Measurements from ENCODE around the gene KRT73.

Gene KRT73

DNA sequence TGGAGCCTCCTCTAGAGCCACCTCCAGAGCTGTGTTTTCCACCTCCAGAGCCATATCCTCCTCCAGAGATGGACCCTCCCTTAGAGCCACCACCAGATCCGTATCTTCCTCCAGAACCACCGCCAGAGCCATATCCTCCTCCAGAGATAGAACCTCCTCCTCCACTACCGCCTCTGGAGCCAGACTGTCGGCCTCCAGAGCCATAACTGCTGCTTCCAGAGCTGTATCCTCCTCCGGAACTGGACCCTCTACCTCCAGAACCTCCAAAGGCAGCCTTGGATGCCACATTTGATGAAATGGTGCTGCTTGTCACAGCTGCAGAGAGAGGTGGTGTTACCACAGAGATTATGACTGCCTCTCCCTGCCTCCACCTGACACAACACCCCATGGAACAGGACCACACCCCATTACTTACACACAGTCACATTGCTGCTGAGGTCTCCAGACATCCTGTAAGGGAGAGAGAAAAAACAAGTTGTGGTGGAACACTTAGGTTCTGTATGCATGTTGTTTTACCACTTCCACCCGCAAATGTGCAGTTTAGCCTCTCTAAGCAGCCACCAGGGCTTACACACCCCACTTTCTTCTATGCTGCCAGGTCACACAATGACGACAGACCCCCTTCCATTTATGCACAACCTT, 26.9 kb upstream of the KRT73 start:
- no peak for DNase-seq
- ATAC-seq = peak; percentile 71

DNA sequence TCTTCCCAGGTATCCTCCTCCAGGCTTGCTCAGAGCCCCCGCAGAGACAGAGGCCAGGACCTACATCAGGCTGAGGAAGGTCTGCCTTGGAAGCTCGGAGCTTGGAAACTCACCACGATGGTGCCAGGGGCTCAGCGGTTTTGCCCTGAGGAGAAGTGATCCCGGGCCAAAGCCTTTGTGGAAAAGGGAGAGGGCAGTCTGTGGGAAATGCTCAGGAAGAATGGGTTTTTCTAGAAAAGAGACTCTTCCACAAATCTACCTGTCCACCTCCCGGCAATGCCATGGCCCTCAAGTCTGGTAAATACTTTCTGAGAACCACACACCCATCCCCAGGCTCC, 25.7 kb upstream of the KRT73 start:
- ATAC-seq = no peak
- DNase-seq = no peak

DNA sequence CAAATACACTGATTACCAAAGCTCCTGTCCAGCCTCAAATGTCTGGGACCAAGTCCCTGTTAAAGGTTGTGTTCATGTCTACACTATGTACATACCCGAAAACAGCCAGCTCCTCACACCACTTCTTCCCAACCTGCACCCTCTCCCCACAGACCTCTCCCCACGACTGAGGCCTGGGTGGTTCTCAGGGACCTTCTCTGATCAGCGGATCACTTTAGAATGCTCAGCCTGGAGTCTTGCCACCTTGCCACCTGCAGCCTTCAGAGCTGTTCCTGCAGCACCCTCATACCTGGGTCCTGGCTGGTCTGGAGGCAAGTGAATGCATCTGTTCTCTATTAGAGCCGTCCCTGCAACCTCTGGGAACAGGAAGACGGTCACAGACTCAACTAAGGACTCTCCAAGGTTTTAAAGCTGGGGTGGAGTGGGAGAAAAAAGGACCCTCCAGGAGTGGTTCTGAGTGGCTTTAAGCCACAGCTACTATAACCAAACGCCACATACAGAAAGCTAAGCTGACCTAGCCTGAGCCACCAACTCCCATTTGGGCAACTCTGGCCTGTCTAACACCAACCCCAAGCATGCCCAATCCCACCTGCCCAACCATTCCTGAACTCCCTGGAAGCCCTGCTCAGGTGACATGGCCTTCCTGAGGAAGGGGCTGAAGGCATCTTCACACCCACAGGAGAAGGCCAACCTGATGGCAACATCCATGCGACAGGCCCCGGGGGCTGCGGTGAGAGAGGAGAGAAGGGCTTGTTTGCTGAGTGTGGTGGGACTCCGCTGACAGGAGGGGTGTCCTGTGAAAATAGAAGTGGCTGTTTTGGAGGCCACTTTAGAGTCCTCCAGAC, 25.1 kb upstream of the KRT73 start:
- DNase-seq = no peak
- ATAC-seq = no peak

DNA sequence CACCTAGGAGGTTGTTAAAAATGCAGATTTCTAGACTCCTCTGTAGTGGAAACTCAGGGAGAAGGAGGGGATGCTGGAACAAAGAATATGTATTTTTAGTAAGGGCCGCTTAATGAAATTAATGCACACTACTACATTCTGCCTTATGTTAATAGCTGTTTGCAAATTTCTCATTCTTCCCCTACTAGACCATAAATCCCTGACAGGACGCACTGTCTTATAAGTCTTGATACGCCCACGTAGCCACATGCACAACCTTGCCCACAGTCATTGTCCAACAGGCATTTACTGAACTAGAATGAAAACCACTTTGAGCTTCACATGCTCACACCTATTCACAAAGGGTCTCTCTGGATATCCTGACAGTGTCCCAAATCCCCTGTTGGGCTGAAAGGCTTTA, 23.1 kb upstream of the KRT73 start:
- ATAC-seq = no peak
- no peak for DNase-seq

DNA sequence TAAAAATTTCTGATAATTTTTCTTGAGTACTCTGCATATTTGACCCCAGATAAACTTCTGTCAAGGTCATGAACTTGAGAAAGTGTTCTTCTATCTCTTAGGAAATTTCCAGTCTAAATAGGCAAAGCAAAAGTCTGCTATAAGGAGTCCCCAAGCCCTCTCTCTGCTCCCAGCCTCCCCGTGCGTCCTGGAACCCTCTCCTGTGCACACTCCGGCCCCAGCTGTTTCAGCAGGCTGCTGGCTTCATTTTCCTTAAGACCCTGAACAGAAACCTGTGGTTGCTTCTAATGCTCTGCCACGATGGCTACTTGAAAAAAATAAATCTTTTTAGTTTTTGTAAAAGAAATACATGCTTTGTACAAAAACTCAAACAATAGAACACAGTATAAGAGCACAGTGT, 18.9 kb upstream of the KRT73 start:
- DNase-seq (no peak), ATAC-seq (no peak)

DNA sequence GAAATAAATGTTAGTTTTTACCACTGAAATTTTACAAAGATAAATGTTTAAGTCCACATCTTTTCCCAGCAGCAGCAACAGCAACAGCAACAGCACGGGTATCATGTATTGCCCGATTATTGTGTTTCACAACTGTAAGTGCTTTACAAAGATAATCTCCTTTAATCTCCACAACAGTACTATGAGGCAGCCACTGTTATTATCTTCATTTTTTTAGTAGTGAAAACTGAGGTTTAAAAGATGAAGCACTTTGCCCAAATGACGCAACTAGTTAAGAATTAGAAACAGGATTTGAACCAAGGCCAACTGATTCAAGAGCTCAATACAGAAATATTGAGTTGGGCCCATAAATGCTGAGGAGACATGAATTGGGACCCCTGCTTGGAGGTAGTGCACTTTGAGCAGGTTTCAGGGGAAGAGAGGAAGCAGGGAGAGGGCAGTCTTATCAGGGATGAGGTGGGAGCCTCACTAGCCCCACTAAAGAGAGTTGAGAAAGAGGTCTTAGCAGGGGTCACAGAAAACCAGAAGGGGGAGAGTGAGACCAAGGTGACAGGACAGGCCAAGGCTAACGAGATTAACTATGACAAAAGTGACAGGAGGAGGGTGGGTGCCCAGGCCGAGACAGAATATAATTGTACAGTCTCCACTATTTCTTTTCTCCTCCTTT, 18.4 kb upstream of the KRT73 start:
- DNase-seq (no peak), ATAC-seq (no peak)

DNA sequence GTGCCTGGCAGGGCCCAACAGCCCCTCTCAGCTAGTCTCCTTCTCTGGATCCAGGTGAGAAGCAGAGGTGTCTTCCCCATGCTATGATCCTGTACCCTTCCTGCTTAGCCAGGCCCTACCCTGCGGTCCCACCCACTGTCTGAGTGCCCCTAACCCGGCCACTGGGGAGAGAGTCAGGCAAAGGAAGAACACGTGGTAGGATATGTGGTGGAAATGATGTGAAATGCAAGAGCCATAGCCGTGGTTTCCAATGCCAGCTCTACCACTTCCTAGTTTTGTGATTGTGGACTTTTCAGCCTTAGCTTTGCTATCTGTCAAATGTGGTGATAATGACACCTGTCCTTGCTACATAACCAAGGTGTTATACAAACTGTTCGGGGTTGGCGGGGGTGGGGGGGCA, 17.8 kb upstream of the KRT73 start:
- DNase-seq (no peak), ATAC-seq (no peak)

DNA sequence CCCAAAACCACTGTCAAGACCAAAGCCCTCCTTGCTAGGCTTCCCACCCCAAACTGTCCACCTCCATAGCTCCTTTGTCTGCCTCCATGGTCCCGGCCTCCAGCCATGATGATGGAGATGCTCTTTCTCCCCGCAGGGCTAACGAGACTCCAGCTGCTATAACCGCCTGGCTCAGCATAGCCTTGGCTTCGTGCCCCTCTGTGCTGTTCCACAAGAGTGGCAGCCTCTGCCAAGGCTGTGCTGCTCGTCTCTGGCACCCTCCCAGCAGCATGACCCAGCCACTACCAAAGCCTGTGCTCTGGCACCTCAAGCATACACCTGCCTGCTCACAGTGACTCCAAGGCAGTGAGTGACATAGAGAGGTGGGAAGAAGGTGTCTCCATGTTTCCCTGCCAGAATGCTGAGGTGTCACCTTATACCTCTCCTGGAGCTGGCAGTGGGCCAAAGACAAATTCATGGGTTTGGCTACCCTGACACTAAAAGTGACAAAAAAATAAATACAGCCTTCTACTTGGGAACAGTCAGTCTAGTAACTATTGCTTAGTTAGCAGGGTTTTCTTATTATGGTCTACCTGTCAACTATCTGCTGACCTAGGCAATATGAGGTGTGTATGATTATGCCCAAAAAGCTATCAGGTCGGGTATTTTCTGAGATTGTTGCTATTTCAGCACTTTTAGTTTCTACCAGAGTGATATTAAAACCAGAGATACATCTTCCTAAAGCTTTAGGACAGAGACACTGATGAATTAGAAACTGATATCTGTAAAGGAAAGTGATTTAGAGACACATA, 16.1 kb upstream of the KRT73 start:
- no peak for ATAC-seq
- no peak for DNase-seq

DNA sequence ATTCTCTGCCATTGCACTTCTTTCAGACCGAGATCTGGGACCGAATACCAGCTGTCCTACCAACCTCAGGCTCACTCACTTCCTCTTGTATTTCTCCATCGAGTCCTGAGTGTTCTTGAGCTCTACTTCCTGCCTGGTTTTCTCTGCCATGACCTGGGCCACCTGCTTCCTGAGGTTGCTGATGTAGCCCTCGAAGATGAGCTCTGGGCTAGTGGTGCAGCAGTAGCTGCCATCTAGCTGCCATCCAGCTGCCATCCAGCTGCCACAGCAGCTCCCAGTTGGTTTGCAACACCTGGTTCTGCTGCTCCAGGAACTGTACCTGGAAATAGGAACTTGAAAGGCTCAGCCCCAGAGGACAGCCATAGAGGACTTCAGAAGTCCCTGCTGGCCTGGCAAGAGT, 15.0 kb upstream of the KRT73 start:
- DNase-seq (peak; percentile 7), ATAC-seq (no peak)

DNA sequence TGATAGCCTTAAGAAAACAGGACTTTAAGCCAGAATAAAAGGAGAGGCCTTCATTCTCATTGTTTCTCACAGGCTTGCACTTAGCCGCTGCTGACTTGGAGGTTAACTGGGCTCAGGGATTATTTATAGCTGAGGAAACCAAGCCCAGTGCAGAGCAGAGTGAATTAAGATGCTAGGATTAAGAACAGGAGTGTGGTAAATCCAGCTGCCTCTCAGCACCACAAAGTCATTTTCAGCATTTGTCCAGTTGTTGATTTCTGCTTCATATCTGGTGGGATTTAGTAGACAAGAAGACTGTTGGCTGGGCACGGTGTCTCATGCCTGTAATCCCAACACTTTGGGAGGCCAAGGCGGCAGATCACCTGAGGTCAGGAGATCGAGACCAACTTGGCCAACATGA, 14.3 kb upstream of the KRT73 start:
- ATAC-seq = no peak
- no peak for DNase-seq

DNA sequence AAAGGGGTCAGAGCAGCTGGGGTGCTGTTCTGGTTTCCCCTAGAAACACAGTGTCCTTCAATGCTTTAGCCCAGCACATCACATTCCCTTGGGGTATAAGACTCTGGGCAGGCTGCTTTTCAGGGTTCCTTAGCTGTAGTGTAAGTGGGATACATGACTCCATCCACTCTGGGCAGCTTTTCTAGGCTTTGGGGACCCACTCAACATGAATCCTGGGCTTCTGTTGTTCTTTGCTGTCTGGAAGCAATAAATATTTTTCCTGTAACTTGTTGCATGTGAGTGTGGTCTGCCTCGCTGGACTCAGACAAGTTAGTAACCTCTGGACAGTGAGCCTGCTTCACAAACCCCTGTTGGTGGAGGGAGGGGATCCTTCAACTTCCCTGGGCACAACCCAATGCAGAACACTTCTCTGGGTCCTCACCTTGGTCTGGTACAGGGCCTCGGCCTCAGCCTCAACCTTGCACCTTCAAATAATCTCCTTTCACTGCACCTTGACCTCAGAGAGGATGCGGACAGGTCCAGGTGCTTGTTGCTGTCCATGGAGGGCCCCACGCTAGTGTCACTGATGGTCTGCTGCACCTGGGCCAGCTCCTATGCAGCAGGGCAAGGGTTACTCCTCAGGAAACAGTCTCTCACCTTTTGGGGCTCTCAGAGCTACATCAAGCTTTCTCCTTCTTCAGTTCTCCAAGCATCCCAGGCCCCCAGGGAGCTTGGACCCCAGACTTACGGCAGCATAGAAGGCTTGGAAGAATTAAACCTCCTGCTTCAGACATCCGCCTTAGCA, 13.5 kb upstream of the KRT73 start:
- no peak for DNase-seq
- ATAC-seq = no peak

DNA sequence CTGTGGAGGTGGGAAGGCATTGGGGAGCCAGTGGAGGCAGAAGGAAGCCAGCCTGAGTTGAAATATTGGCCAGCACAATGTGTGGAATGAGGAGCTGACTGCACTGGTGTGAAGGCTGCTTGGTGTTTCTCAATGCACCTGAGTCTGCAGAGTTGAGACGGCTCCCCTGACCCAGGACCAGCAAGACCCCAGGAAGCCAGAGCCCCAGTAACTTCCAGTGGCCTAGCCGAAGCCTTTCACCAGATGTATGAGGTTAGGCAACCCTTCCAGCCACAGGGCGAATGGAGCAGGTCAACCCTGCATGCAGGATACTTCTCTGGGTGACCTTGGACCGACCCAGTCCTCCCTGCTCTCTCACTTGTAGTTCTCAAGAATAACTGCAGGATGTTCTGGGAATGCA, 12.9 kb upstream of the KRT73 start:
- ATAC-seq = no peak
- DNase-seq = no peak

DNA sequence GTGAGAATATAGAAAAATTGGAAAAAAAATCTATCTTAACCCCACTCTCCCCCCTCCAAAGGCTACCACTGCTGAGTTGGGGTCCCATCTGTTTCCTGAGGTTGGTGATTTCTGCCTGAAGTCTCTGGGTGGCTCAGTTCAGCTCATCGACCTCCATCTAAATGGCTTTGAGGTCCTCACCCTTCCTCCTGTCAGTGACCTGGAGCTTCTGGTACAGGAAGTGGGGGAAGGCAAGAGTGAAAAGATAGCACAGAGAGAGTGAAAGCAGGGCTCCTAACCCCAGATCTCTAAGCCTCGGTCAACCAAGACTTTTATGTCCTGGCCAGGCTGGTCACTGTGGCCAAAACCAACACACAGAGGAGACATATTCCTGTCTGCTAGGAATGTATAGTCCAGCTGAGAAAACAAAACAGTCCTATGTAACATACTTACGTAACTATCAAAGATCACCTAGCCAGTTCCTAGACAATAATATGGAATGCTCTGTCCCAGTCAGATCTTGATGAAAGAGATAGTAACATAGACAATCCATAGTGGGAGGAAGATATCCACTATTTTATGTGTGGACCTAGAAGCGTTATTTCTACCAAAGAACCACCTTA, 12.3 kb upstream of the KRT73 start:
- ATAC-seq (no peak), DNase-seq (no peak)

DNA sequence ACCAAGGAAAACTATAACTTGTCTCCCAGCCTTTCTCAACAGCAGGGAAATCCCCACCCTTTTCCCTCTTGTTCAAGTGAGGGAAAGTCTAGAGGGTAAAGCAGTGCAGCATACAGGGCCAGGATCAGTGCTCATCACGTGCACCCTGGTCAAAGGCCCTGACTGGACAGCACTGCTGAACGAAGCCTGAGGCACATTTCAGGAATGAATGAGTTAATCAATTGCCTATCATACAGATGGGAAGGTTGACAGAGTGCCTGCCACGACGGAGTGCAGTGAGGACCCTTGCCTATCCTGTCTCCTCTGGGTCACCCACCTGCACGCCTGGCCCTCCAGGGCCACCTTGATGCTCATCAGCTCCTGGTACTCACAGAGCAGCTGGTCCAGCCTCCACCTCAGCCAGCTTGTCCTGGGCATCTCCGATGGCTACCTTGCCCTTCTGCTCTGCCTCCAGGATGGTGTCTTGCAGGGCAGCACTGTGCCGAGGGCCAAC, 11.7 kb upstream of the KRT73 start:
- DNase-seq (no peak), ATAC-seq (no peak)

DNA sequence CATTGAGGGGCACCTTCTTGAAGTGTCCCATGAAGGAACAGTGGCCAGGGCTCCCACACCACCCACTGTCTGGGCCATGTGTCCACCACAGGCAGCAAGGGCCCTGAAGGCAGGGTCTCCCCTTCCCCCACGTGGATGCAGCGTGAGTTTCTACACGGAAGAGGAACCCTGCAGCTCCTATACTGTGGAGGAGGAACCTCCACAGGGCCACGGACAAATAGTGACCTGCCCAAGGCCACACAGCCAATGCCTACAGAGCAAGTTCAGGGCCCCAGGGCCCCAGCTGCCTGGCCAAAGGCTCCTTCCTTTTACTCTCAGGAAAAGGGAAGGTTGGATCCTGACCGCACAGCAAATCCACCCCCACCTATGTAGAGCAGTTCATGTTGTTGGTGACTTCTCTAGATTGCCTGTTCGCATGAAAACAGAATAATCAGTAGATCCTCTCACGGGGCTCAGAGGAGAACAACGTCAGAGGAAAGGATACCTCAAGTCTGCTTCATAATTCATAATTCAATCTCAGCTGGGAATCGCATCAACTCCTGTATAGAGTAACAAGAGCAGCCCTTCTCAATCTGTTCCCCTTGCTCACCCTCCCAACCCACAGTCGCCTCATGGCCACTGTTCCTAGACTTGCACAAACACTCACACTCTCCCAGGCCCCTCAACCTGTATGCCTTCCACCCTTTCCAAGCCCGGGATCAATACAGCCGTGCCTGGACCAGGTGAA, 11.1 kb upstream of the KRT73 start:
- DNase-seq (no peak), ATAC-seq (no peak)

DNA sequence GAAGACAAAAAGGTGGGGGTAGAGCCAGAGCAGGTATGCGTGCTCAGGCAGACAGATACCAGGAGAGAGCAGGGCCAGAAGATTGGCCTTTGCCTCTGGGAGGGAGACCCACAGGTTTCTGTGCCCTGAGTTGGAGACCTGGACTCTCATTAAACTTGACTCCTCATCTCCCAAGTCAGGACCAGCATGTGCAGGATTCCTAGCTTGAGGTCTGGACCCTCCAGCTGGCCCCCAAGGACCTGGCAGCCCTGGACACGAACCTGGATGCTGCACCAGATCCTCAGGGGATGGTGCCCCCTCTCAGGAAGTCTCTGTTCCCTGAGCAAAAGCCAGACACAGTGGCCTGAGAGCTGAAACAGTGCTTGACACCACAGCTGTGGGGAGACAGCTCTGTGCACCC, 10.5 kb upstream of the KRT73 start:
- no peak for DNase-seq
- ATAC-seq = no peak

DNA sequence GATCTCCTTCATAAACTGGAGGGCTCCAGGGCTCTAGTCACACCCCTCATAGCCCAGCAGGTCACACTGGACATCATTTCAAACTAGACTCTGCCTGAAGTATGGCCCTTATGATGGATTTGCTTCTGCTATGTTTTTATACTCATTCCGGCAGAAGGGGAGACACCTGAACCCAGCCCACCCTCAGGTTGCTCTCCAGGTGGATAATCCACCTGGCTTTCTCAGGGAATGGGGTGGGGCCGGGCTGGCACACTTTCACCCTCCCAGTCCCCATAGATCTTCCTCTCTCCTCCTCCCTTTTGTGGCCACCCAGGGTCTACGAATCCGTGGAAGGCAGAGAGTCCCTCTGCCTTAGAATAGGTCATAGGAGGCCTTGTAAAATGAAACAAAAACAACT, 9.8 kb upstream of the KRT73 start:
- ATAC-seq (no peak), DNase-seq (no peak)

DNA sequence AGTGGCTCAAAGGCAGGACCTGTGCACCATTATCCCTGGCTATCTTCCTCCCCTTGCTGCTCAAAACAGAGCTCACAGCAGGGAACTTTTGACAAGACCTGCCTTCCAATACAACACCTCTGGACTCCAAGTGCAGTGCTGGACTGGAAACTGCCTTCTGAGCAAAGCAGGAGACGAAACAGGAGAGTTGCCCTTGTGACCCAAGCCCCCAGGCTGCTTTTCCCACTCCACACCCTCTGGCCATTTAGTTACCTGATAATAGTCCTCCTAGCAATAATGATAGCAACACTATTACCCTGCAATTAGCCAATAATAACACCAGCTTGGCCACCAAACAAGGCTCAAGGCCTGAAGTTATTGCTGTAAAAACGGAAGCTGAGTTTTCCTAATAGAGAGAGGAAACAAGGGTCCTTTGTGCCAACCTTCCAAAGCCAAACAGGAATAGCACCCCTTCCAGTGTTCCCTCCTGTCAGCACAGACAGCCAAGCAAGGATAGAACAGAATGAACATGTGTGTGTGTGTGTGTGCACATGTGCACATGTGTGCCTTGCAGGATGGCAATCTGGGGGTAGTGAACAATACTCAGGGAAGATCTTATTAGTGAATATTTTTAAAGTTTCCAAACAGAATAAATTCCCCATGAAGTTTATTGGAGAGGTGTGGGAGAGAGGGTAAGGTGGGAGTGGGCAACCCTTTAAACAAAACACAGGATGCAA, 9.2 kb upstream of the KRT73 start:
- no peak for ATAC-seq

DNA sequence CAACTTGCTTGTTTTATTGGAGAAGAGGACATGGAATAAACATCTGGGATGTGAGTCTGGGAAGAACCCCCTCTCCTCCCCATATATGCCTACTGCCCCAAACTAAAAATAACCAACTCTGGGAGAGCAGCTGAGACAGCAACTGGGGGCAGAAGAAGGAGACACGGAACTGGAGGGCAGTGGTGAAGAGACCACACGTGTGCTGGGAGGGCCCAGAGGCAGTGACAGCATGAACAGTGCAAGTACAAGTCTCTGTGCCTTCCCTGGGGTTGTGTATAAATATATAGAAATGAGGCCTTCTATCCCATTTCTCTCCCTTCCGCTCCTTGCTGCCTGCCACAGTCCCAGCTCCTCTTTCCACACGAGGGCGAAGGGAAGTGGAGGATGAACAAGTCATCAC, 4.0 kb upstream of the KRT73 start:
- no peak for DNase-seq
- no peak for ATAC-seq

More for the DNA sequence above, 9.2 kb upstream of the KRT73 start:
- DNase-seq = no peak

DNA sequence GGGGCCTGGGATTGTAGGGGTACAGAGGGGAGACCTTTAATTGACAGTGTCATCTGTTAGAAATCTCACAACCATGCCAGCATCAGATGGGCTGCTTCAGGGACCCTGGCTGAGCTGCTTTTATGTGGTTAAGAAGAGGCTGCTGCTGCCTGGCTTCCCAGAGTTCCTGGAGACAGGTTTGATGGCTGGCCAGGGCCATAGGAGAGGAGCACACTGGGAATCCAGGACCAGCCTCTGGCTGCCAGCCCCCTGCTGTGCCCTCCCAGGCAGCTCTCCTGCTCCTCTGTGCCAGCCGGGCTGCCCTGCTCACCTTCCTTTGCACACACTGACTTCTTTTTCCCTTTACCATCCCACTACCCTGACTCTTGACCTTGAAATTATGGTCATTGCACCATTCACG, 507 bp upstream of the KRT73 start:
- DNase-seq (no peak), ATAC-seq (no peak)
